Measurements from ENCODE around the gene TIMM44.
"Not testable (repeated sequence)": the region's sequence is repeated elsewhere in the genome, so short reads cannot be mapped to it uniquely, and the experiment has no call there.

Gene TIMM44

DNA sequence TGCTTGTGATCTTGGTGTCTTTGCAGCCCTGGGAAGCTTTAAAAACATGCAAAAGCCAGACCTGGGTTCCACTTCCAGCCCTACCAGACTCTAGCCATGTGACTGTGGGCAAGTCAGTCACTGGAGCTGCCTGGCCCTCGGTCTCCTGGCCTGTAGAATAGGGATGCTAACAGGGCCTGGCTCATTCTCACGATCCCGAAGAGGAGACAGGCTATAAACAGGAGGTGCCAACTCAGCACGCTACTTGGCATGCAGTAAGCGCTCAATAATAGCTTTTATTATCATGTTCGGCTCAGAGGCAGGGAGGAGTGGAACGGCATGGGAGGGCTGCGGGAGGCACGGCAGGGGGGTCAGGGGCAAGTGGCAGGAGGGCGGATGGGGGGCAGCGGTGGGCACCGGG, 19.2 kb downstream of the TIMM44 start:
- no peak for DNase-seq

DNA sequence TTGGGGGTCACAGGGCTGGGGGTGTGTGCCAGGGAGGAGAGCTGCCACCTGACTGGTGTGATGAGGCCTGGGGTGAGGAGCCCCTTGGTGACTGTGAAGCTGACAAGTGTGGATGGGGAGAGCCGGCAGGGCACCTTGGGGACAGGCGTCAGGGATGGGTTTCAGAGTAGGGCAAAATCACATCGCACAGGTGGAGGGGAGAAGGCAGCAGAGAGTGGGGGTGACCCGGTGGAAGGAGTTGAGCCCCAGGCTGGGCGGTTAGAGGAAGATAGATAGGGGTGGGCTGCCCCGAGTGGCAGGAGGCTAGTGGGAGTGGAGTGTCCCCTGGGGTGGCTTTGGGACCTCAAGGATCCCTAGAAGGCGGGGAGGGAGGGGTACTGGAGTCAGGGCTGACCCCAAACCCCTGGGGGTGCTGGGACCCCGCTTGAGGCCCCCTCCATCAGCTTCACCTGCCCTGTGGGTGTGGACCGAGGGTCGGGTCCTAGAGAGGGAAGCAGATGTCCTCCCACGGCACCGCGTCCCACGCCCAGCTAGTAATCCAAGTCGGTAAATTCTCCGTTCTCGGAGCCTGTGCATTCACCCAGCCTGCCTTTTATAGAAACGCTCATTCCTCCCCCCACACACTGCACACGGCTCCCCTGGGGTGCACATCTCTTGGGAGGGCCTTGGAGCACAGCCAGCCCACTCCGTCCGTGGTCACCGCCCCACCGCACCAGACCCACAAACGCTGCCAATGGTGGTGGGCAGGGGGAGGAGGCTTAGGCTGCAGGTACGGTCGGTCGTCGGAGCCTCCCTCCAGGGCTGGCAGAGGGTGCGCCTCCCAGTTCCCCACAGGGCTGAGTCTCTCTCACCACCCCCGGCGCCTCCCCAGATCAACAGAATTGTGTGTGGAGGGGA, 19.9 kb downstream of the TIMM44 start:
- no peak for DNase-seq

GRCh38 chr19:7922836-7923195, 20.6 kb downstream of the TIMM44 start:
- DNase-seq: no peak

DNA sequence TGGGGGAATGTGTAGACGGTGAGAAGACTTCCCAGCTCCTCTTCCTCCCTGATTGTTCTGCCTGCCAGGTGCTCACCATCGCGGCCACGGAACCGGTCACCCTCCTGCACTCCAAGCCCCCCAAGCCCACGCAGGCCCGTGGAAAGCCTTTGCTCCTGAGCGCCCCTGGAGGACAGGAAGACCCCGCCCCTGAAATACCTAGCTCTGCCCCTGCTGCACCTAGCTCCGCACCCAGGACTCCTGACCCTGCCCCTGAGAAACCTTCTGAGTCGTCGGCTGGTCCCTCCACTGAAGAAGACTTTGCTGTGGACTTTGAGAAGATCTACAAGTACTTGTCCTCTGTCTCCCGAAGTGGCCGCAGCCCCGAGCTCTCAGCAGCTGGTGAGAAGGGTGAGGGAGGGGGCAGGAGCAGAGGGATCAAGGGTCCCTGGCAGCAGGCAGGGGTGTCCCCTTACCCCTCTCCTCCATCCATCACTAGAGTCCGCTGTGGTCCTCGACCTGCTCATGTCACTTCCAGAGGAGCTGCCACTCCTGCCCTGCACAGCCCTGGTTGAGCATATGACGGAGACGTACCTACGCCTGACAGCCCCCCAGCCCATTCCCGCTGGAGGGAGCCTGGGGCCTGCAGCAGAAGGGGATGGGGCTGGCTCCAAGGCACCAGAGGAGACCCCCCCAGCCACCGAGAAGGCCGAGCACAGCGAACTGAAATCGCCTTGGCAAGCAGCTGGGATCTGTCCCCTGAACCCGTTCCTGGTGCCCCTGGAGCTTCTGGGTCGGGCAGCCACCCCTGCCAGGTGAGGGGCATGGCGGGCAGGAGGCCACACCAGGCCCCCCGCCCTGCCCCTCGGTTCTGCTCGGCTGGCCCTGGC, 21.3 kb downstream of the TIMM44 start:
- DNase-seq: no peak

- no peak for DNase-seq
Measured at GRCh38 chr19:7921302-7921966, 22.0 kb downstream of the TIMM44 start.

GRCh38 chr19:7920519-7921301, 22.8 kb downstream of the TIMM44 start:
- peak; percentile 98 to 100 for DNase-seq

DNA sequence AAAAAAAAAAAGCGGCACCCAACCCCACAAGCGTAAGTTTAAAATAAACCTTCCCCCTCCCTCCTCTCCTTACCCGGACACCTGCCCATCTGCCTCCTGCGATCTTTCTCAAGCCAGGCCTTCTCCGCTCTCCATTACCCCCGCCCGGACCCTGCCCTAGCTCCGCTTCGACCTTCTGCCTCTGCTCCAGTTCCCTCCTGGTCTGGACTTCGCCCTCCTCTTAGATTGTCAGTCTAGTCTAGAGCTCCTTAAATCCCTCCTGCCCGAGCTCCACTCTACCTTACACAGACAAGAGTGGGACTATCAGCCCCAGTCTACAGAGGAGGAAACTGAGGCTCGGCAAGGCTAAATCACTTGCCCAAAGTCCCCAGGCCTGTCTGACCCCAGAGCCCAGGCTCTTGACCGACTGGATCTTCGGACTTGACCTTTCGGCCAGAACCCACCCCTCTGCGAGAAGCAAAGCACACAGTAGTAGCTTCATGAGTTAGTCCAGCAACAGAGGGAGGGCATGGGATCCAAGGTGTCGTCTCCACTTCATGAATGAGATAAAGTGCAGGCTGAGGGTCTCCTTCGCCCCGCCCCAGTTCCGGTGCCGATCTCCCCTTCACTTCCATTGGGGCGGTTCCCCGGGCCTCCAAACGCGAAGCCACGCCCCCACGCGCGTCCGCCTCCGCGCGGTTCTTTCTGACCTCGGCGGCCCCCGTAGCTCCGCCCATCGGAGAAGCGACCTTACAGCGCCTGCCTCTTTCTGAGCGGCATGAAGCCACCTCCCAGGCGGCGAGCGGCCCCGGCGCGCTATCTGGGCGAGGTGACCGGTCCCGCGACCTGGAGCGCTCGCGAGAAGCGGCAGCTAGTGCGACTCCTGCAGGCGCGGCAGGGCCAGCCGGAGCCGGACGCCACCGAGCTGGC, 23.6 kb downstream of the TIMM44 start, which contains the start of gene SNAPC2:
TSS of gene SNAPC2 (plus strand) at position 729 of the 909 bp plus-strand sequence. CDS start at position 758, 29 bp downstream.
- DNase-seq: peak; percentile 83 to 100

DNA sequence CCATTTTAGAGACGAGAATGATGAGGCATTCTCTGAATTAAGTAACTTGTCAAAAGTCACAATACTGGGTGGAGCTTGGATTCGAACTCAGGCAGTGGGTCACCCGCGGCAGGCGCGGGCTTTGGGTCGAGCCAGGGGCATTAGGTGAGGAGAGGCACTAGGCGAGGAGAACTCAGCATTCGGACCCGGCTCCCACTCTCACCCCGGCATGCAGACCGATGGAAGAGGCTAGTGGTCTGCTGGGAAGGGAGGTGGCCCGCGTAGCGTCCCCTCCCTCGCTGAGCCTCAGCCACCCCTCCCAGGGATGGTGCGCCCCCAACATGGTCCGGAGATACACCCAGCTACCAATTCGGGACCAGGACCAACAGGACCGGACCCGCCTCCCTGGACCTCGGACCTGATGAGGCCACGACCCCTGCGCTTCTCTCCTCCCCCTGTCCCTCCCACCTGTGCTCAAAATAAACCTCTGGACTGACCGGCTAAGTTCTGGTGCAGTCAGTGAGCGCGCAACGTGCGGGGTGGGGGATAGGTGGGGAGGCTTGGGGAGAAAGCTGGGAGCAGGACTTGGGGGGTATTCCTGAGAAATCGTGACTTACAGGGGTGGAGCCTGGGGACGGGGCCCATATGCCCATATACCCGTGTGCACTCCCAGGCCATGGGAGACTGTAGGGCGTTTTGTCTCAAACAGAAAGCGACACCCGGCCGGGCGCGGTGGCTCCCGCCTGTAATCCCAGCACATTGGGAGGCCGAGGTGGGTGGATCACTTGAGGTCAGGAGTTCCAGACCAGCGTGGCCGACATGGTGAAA, 24.6 kb downstream of the TIMM44 start:
- no peak for DNase-seq

GRCh38 chr19:7918062-7918614, 25.3 kb downstream of the TIMM44 start:
- DNase-seq: not testable (repeated sequence)

DNA sequence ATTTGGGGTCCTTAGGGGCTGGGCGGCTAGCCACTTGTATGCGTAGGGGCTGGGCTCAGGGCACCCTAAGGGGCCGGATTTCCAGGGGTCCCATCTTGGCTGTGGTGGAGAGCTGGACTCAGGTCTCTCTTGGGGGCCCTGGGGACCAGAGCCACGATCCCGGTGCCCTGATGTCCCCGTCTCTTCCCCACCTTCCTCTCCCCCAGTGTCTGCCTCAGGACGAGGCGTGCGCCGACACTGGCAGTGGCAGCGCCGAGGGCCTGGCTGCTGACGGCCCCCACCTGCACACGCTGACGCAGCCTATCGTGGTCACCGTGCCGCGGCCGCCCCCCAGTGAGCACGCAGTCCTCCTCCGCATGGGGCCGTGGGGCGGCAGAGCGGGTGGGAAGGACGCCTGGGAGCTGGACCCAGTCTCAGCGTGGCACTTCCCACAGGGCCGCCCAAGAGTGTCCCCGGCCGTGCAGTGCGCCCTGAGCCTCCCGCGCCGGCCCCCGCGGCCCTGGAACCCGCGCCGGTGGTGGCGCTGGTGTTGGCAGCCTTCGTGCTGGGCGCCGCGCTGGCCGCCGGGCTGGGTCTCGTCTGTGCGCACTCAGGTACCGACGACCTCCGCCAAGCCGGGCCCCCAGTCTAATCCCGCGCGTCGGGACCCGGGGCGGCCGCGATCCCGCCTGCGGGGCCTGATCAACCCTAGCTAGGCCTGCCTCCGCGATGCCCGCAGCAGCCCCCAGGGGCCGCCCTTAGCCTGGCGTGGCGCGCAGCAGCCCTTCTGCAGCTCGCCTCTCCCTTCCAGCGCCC, 26.0 kb downstream of the TIMM44 start:
- DNase-seq: peak in 1 of 2 donors; percentile 22

- peak in 1 of 2 donors; percentile 41 for DNase-seq
Measured at GRCh38 chr19:7916955-7917266, 26.6 kb downstream of the TIMM44 start.

- DNase-seq: peak in 1 of 2 donors; percentile 41
Measured at GRCh38 chr19:7916103-7916954, 27.1 kb downstream of the TIMM44 start.

DNA sequence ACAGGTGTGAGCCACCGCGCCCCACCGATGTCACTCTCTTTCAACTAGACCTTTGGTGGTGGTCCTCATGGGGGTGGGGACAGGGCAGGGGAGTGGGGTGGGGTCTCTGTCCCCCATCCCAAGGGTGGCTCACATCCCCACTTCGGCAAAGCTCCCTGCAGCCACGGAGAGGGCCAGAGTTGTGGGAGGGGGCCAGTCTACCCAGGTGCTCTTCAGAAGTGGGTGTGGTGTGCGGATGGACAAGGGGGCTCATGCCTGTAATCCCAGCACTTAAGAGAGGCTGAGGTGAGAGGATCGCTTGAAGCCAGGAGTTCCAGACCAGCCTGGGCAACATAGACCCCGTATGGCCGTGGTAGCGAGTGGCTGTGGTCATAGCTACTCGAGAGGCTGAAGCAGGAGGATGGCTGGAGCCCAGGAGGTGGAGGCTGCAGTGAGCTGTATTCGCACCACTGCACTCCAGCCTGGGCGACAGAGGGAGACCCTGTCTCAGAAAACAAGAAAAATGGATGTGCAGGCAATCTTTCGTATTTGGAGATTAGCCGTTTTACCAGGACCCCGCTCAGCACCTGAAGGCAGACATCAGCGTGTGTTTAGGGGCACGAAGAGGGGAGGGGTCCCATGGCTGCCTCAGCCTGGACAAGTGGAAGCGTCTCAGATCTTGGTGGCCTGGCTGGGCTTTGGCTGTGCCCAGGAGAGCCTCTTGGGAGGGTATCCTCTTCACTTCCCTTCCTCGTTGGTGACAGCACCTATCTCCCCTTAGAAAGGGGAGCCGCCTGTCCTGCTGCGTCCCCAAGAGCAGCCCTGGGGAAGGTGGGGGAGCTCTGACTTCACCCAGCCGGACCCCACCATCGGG, 28.0 kb downstream of the TIMM44 start:
- no peak for DNase-seq

- no peak for DNase-seq
Measured at GRCh38 chr19:7914598-7915045, 28.8 kb downstream of the TIMM44 start, which contains the start of gene TGFBR3L. TSS of gene TGFBR3L (plus strand) at chr19:7914830.

GRCh38 chr19:7914099-7914498, 29.4 kb downstream of the TIMM44 start:
- DNase-seq: no peak

- DNase-seq: no peak
Measured at GRCh38 chr19:7913652-7914051, 29.8 kb downstream of the TIMM44 start.
